ENCODE measurements around the gene SHPK.

SHPK gene

DNA sequence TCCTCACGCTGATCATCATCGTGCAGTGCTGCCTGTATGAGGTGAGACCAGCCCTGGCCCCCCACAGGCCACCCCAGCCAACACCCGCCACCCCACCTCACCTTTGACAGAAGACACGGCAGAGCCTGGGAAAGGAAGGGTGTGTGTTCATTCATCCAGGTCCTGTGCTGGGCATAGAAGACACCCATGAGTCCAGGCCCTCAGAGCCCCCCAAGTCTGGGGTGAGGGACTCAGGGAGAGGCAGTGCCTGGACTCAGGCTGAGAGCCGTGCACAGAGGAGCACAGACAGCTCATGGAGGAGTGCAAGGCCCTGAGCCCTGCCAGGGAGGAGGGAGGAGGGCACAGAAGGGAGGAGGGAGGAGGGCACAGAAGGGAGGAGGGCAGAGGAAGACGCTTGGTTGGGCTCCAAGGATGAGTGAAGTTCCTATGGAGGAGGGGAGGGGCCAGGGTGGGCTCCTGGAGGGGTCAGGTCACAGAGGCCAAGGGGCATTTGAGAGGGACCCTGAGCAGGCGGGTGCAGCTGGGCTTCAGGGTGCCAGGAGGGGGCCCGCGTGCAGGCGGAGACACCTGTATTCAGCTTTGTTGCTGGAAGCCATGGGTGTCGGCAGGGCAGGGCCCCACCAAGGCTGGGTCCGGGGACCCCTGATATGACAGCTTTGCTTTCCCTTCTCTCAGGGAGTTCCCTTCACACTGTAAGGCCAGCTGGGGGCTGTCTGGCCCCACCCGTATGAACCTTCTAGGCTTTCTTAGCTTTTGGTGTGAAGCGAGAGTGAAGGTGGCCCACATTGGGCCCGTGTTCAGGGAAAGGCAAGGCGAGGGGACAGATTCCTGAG lies 20.9 kb upstream of the SHPK start:
- TF ChIP-seq CTCF (IDR thresholded peaks at IDR 0.05; ENCODE audit: insufficient read depth, low read length, poor library complexity, severe bottlenecking) = no peak
- no peak overlapping the region for H2AFZ ChIP-seq (ENCODE audit: low read depth, low read length, severe bottlenecking)
- H4K20me1 ChIP-seq (ENCODE audit: low read depth, low read length) = no peaks in the 10 kb centered on the region
- no peak overlapping the region for H3K4me2 ChIP-seq (ENCODE audit: low read depth, low read length, poor library complexity, severe bottlenecking)
- H3F3A ChIP-seq (ENCODE audit: insufficient read depth) = no peaks in the 10 kb centered on the region
- no peak overlapping the region for H3K27ac ChIP-seq (ENCODE audit: low read depth, low read length)
- no peaks in the 10 kb centered on the region for H3K9me3 ChIP-seq (ENCODE audit: insufficient read depth, low read length)
- no peaks in the 10 kb centered on the region for H3K27me3 ChIP-seq (ENCODE audit: low read length)
- no peaks in the 10 kb centered on the region for H3K79me2 ChIP-seq (ENCODE audit: insufficient read depth, low read length)
- no peak overlapping the region for H3K9ac ChIP-seq (ENCODE audit: low read length)
- no peaks in the 10 kb centered on the region for H3K36me3 ChIP-seq (ENCODE audit: low read length)
- no peak overlapping the region for H3K4me3 ChIP-seq (ENCODE audit: insufficient read depth, low read length, poor library complexity, severe bottlenecking)
- H3K9me2 ChIP-seq (replicated peaks; ENCODE audit: insufficient read depth, low read length) = no peaks in the 10 kb centered on the region

- TF ChIP-seq CTCF (IDR thresholded peaks at IDR 0.05; ENCODE audit: insufficient read depth, low read length, poor library complexity, severe bottlenecking) = no peak
- TF ChIP-seq EZH2phosphoT487 (conservative IDR thresholded peaks at IDR 0.05; ENCODE audit: low read length) = no peak
- no peak overlapping the region for H2AFZ ChIP-seq (ENCODE audit: low read depth, low read length, severe bottlenecking)
- H3F3A ChIP-seq (ENCODE audit: insufficient read depth) = no peaks in the 10 kb centered on the region
- H3K79me2 ChIP-seq (ENCODE audit: insufficient read depth, low read length) = no peaks in the 10 kb centered on the region
- no peak overlapping the region for H3K27ac ChIP-seq (ENCODE audit: low read depth, low read length)
- no peaks in the 10 kb centered on the region for H3K27me3 ChIP-seq (ENCODE audit: low read length)
- no peak overlapping the region for H3K4me2 ChIP-seq (ENCODE audit: low read depth, low read length, poor library complexity, severe bottlenecking)
- H3K9me2 ChIP-seq (replicated peaks; ENCODE audit: insufficient read depth, low read length) = no peaks in the 10 kb centered on the region
- H4K20me1 ChIP-seq (ENCODE audit: low read depth, low read length) = no peaks in the 10 kb centered on the region
- no peak overlapping the region for H3K9ac ChIP-seq (ENCODE audit: low read length)
- H3K36me3 ChIP-seq (ENCODE audit: low read length) = no peaks in the 10 kb centered on the region
- no peaks in the 10 kb centered on the region for H3K9me3 ChIP-seq (ENCODE audit: insufficient read depth, low read length)
- no peak overlapping the region for H3K4me3 ChIP-seq (ENCODE audit: insufficient read depth, low read length, poor library complexity, severe bottlenecking)
These were observed 20.3 kb upstream of the SHPK start for GRCh38 chr17:3656353-3656752.

DNA sequence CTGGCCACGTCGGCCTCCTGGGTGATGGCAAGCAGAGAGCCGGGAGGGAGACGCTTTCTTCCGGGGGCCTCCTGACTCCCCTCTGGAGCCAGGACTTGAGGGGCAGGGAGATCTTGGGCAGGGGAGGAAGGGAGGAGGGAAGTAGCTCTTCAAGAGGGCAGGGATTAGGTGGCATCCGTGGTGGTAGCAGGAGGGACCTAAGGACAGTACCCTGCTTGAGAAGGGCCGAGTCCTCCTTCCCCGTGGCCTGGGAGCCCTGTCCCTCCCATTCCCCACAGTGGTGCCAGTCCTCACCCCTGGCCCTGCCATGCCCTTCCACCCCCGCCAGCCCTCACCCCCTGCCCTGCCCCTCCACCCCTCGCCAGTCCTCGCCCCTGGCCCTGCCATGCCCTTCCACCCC lies 19.7 kb upstream of the SHPK start:
- Histone ChIP-seq H2AFZ (ENCODE audit: low read depth, low read length, severe bottlenecking) (no peak overlapping the region), H4K20me1 (ENCODE audit: low read depth, low read length) (no peaks in the 10 kb centered on the region), H3K9me3 (ENCODE audit: insufficient read depth, low read length) (no peaks in the 10 kb centered on the region), H3K27ac (ENCODE audit: low read depth, low read length) (no peak overlapping the region), H3K9ac (ENCODE audit: low read length) (no peak overlapping the region), H3F3A (ENCODE audit: insufficient read depth) (no peaks in the 10 kb centered on the region), H3K4me3 (ENCODE audit: insufficient read depth, low read length, poor library complexity, severe bottlenecking) (no peak overlapping the region), H3K4me2 (ENCODE audit: low read depth, low read length, poor library complexity, severe bottlenecking) (no peak overlapping the region), H3K27me3 (ENCODE audit: low read length) (no peaks in the 10 kb centered on the region), H3K79me2 (ENCODE audit: insufficient read depth, low read length) (no peaks in the 10 kb centered on the region), H3K36me3 (ENCODE audit: low read length) (no peaks in the 10 kb centered on the region), H3K9me2 (replicated peaks; ENCODE audit: insufficient read depth, low read length) (no peaks in the 10 kb centered on the region)
- no peak for TF ChIP-seq EZH2phosphoT487 (conservative IDR thresholded peaks at IDR 0.05; ENCODE audit: low read length)
- TF ChIP-seq CTCF (IDR thresholded peaks at IDR 0.05; ENCODE audit: insufficient read depth, low read length, poor library complexity, severe bottlenecking) = no peak

Data from SU-DHL-6 (cell line).